H1 (cell line): ENCODE measurements around the gene MBP. TPM values are rescaled to one million over a fixed set of nuclear protein-coding genes. Genes with fewer than 3 reads are reported as not detected.

Experiments
- ASH2L ChIP-seq: fragments of 200-600, 300-600 bp; sonication (generic); IDR thresholded peaks from one replicate; pipeline ENCODE4 v1.7.1; 2017; ENCODE audit warnings: low read length
- ATF3 ChIP-seq: IDR thresholded peaks from 2 replicates; pipeline ENCODE4 v1.6.1; 2011; ENCODE audit warnings: low read depth, mild to moderate bottlenecking, low read length; ENCODE audit not compliant: insufficient read depth
- CTBP2 ChIP-seq: IDR thresholded peaks from 2 replicates; pipeline ENCODE4 v1.7.0; 2011; ENCODE audit warnings: borderline replicate concordance, mild to moderate bottlenecking, moderate library complexity, mixed read lengths, low read length; ENCODE audit not compliant: insufficient read depth, insufficient read length
- GTF2F1 ChIP-seq: IDR thresholded peaks from 2 replicates; pipeline ENCODE4 v1.6.1; 2012; ENCODE audit warnings: low read depth, low read length, improper control_type of control experiment, borderline replicate concordance
- KDM5A ChIP-seq: fragments of 200-600 bp; IDR thresholded peaks from 2 replicates; pipeline ENCODE4 v1.7.1; 2012; ENCODE audit warnings: mild to moderate bottlenecking, low read length, inconsistent platforms, mixed read lengths
- SAP30 ChIP-seq: fragments of 300-600 bp; sonication (generic); IDR thresholded peaks from 2 replicates; pipeline ENCODE4 v1.7.1; 2012; ENCODE audit warnings: low read length, moderate library complexity, mild to moderate bottlenecking, inconsistent platforms; ENCODE audit not compliant: insufficient read depth, insufficient replicate concordance
- polyA plus RNA-seq, 7 experiments: library from polyadenylated mRNA; depleted of rRNA in 3 of 7; stranded (reverse) in 5 of 7; unstranded in 2 of 7; fragments of >200 nt in 5 of 7; fragments of 200-250 nt in 2 of 7; gene quantifications; 1 replicate in 5 of 7; 2 replicates in 1 of 7; 4 replicates in 1 of 7; pipeline versions ENCODE4 v1.2.1 to v1.2.3, GENCODE V29; 2011 to 2013; ENCODE audit warnings: missing spikeins in 2 of 7, mixed read lengths in 2 of 7
- total RNA-seq: library from RNA; stranded (reverse); fragmentation: NEBNext Ultra II Directional; extraction: Animal tissue kit (Norgen Biotek cat#: 25700); gene quantifications from 2 replicates; pipeline ENCODE4 v1.2.1, GENCODE V29; 2021

The MBP gene
- total and polyA plus RNA-seq, 2 of the 8 experiments (the other 6 are each of a cell fraction or from before 2014, with no cell fraction given) = 7.7 to 19.2 TPM

- no peak for TF ChIP-seq SAP30
- no peak for TF ChIP-seq KDM5A
- no peak for TF ChIP-seq ASH2L
- TF ChIP-seq ATF3 = no peak
- no peak for TF ChIP-seq GTF2F1
- TF ChIP-seq CTBP2 = no peak
These were observed 28.5 kb downstream of the MBP start (continued) for GRCh38 chr18:77103991-77104531.
